Brain microvascular endothelial cell (primary cell): Measurements from ENCODE around the gene CRIP3.

Experiments used
- DNase-seq: peaks from one replicate; pipeline ENCODE4 v3.0.0-alpha.2; 2020
- H3K27ac ChIP-seq: fragments of 250-450 bp; sonication (Bioruptor Pico); 2 replicates; pipeline ENCODE4 v1.5.1; 2020; ENCODE audit warnings: mild to moderate bottlenecking, moderate library complexity
- H3K27me3 ChIP-seq: fragments of 250-450 bp; sonication (Bioruptor Pico); replicated peaks from 2 replicates; pipeline ENCODE4 v1.5.1; 2020; ENCODE audit warnings: mild to moderate bottlenecking
- H3K36me3 ChIP-seq: fragments of 250-450 bp; sonication (Bioruptor Pico); replicated peaks from 2 replicates; pipeline ENCODE4 v1.5.1; 2020; ENCODE audit warnings: mild to moderate bottlenecking
- H3K4me3 ChIP-seq: 2 replicates; pipeline ENCODE4 v1.5.1; 2011; ENCODE audit warnings: low read depth, mild to moderate bottlenecking, control low read depth, low read length, moderate library complexity
- CTCF ChIP-seq: IDR thresholded peaks from 2 replicates; pipeline ENCODE4 v1.5.1; 2011; ENCODE audit warnings: low read depth, mild to moderate bottlenecking, moderate library complexity, low read length, control low read depth, inconsistent platforms; ENCODE audit errors: missing control alignments
- in situ Hi-C: cut with HindIII; loops from 2 replicates; pipeline ENCODE4 v1.10.0; 2017; ENCODE audit warnings: low sequenced_read_pairs, low pct_ligation_motif_present

Gene CRIP3

GRCh38 chr6:43310624-43311023 is 2.0 kb upstream of the CRIP3 start:
- DNase-seq: no peak
- in situ Hi-C loops: no loop called here

GRCh38 chr6:43310134-43310533 is 1.5 kb upstream of the CRIP3 start:
- in situ Hi-C loops: no loop called here
- TF ChIP-seq CTCF: no peak
- Histone ChIP-seq H3K4me3 (no peak overlapping the region), H3K27ac (no peak overlapping the region), H3K36me3 (no peaks in the 10 kb centered on the region), H3K27me3 (peaks cover 5% of the 10 kb centered on the region)
- no peak for DNase-seq

More at GRCh38 chr6:43310624-43311023, 2.0 kb upstream of the CRIP3 start:
- TF ChIP-seq CTCF: no peak
- Histone ChIP-seq H3K36me3 (no peaks in the 10 kb centered on the region), H3K27ac (no peak overlapping the region), H3K27me3 (peaks cover 5% of the 10 kb centered on the region), H3K4me3 (no peak overlapping the region)

- Histone ChIP-seq H3K27me3 (peaks cover 3% of the 10 kb centered on the region), H3K36me3 (no peaks in the 10 kb centered on the region), H3K27ac (no peak overlapping the region), H3K4me3 (no peak overlapping the region)
- no peak for DNase-seq
- in situ Hi-C loops: no loop called here
- TF ChIP-seq CTCF: no peak
Measured at GRCh38 chr6:43308990-43309477, 408 bp upstream of the CRIP3 start.

GRCh38 chr6:43307451-43308100 is 1.1 kb downstream of the CRIP3 start:
- peaks cover 3% of the 10 kb centered on the region for H3K27me3 ChIP-seq
- in situ Hi-C loops: no loop called here

GRCh38 chr6:43306086-43306485 is 2.5 kb downstream of the CRIP3 start:
- H3K27me3 ChIP-seq: peaks cover 3% of the 10 kb centered on the region
- H3K4me3 ChIP-seq: no peak overlapping the region
- DNase-seq: no peak
- in situ Hi-C loops: no loop called here
- H3K36me3 ChIP-seq: no peaks in the 10 kb centered on the region
- no peak overlapping the region for H3K27ac ChIP-seq
- no peak for TF ChIP-seq CTCF

More at GRCh38 chr6:43307451-43308100, 1.1 kb downstream of the CRIP3 start:
- Histone ChIP-seq H3K27ac (no peak overlapping the region), H3K36me3 (no peaks in the 10 kb centered on the region), H3K4me3 (no peak overlapping the region)
- TF ChIP-seq CTCF: no peak
- DNase-seq: no peak

GRCh38 chr6:43304882-43305281 is 3.7 kb downstream of the CRIP3 start:
- DNase-seq: no peak
- in situ Hi-C loops: no loop called here
- Histone ChIP-seq H3K4me3 (no peak overlapping the region), H3K27ac (no peak overlapping the region), H3K36me3 (no peaks in the 10 kb centered on the region), H3K27me3 (peaks cover 4% of the 10 kb centered on the region)
- no peak for TF ChIP-seq CTCF
